Liver (tissue), 9 donors: ENCODE results near the gene LY86. TPM values are rescaled to one million over a fixed set of nuclear protein-coding genes. Genes with fewer than 3 reads are reported as not detected.
"Not testable (repeated sequence)": the region's sequence is repeated elsewhere in the genome, so short reads cannot be mapped to it uniquely, and the experiment has no call there.

Source experiments
- DNase-seq: peaks from one replicate; pipeline ENCODE4 v3.0.0-alpha.2; 2017; ENCODE audit warnings: low spot score
- H3K27ac ChIP-seq, 2 donors: one replicate each; pipeline ENCODE4 v1.7.0; 2013; ENCODE audit warnings: inconsistent platforms in 2 of 2, low read length in 2 of 2, control low read depth in 1 of 2, low read depth in 1 of 2, mild to moderate bottlenecking in 1 of 2
- H3K27me3 ChIP-seq, 4 donors: one replicate each; pipeline versions ENCODE4 v1.6.1 to v1.7.0; 2013; ENCODE audit warnings: low read length in 3 of 4, inconsistent platforms in 1 of 4, mild to moderate bottlenecking in 1 of 4, moderate library complexity in 1 of 4; ENCODE audit not compliant: control insufficient read depth in 4 of 4, insufficient read depth in 4 of 4
- H3K36me3 ChIP-seq, 4 donors: one replicate each; pipeline versions ENCODE4 v1.6.1 to v1.7.0; 2013; ENCODE audit warnings: low read length in 3 of 4, mild to moderate bottlenecking in 3 of 4, low read depth in 1 of 4, moderate library complexity in 1 of 4; ENCODE audit not compliant: control insufficient read depth in 4 of 4, insufficient read depth in 3 of 4
- H3K4me1 ChIP-seq, 4 donors: one replicate each; pipeline versions ENCODE4 v1.6.1 to v1.7.0; 2013; ENCODE audit warnings: low read length in 3 of 4, mild to moderate bottlenecking in 3 of 4, moderate library complexity in 1 of 4; ENCODE audit not compliant: control insufficient read depth in 4 of 4, insufficient read depth in 4 of 4
- H3K4me3 ChIP-seq, 3 donors: one replicate each; pipeline versions ENCODE4 v1.6.1 to v1.7.0; 2013; ENCODE audit warnings: low read length in 3 of 3, control low read depth in 1 of 3, low read depth in 1 of 3, mild to moderate bottlenecking in 1 of 3
- H3K9ac ChIP-seq, 2 donors: one replicate each; pipeline ENCODE4 v1.7.0; 2013; ENCODE audit warnings: low read length in 2 of 2, mild to moderate bottlenecking in 2 of 2, moderate library complexity in 2 of 2, control low read depth in 1 of 2, low read depth in 1 of 2
- H3K9me3 ChIP-seq, 4 donors: one replicate each; pipeline versions ENCODE4 v1.6.1 to v1.7.0; 2013; ENCODE audit warnings: low read length in 3 of 4; ENCODE audit not compliant: control insufficient read depth in 4 of 4
- ATF3 ChIP-seq: IDR thresholded peaks from 2 replicates; pipeline ENCODE4 v1.6.1; 2016; ENCODE audit warnings: antibody characterized with exemption
- EGR1 ChIP-seq, 2 donors: IDR thresholded peaks; 2 replicates each; pipeline ENCODE4 v1.6.1; 2016 to 2018; ENCODE audit warnings: antibody characterized with exemption in 2 of 2, low read depth in 2 of 2
- FOXA1 ChIP-seq: IDR thresholded peaks from 2 replicates; pipeline ENCODE4 v1.6.1; 2016; ENCODE audit warnings: antibody characterized with exemption
- FOXA2 ChIP-seq: IDR thresholded peaks from 2 replicates; pipeline ENCODE4 v1.6.1; 2016; ENCODE audit warnings: antibody characterized with exemption
- HNF4G ChIP-seq: IDR thresholded peaks from 2 replicates; pipeline ENCODE4 v1.6.1; 2016; ENCODE audit warnings: antibody characterized with exemption
- JUND ChIP-seq, 2 donors: IDR thresholded peaks; 2 replicates each; pipeline ENCODE4 v1.6.1; 2016; ENCODE audit warnings: antibody characterized with exemption in 2 of 2
- NR2F2 ChIP-seq: IDR thresholded peaks from 2 replicates; pipeline ENCODE4 v1.6.1; 2016; ENCODE audit warnings: antibody characterized with exemption
- RAD21 ChIP-seq, 2 donors: IDR thresholded peaks; 2 replicates each; pipeline ENCODE4 v1.6.1; 2016; ENCODE audit warnings: antibody characterized with exemption in 2 of 2, mild to moderate bottlenecking in 2 of 2
- REST ChIP-seq: IDR thresholded peaks from 2 replicates; pipeline ENCODE4 v1.6.1; 2016; ENCODE audit warnings: antibody characterized with exemption, mild to moderate bottlenecking
- RXRA ChIP-seq, 2 donors: IDR thresholded peaks; 2 replicates each; pipeline ENCODE4 v1.6.1; 2017 to 2018; ENCODE audit warnings: antibody characterized with exemption in 2 of 2, mild to moderate bottlenecking in 1 of 2
- YY1 ChIP-seq: IDR thresholded peaks from 2 replicates; pipeline ENCODE4 v1.6.1; 2016; ENCODE audit warnings: antibody characterized with exemption, mild to moderate bottlenecking
- WGBS: extraction: QIAGEN DNeasy Blood & Tissue Kit; methylation state at CpG from one replicate; pipeline ENCODE4 v1.1.7; 2013; 5-methylcytosine and 5-hydroxymethylcytosine counted together
- polyA plus RNA-seq, 2 donors: library from polyadenylated mRNA; stranded (reverse) in 1 of 2; unstranded in 1 of 2; fragments of 200-250 nt in 1 of 2; fragments of >200 nt in 1 of 2; fragmentation: Nextera tagmentation in 1 of 2; extraction: Ambion mirVana in 1 of 2; gene quantifications; one replicate each; pipeline versions ENCODE4 v1.2.1 to v1.2.3, GENCODE V29; 2013 to 2015
- total RNA-seq, 2 donors: library from RNA; depleted of rRNA; stranded (reverse); fragments of >200 nt; gene quantifications; one replicate each; pipeline ENCODE4 v1.2.3, GENCODE V29; 2014
- TF ChIP-seq, protein P1 (sequence below): IDR thresholded peaks from 2 replicates; pipeline ENCODE4 v1.6.1; 2016; ENCODE audit warnings: antibody characterized with exemption
- TF ChIP-seq, protein P2 (sequence below): IDR thresholded peaks from 2 replicates; pipeline ENCODE4 v1.6.1; 2016; ENCODE audit warnings: antibody characterized with exemption
- donor health status: healthy.
- donor health status: healthy.
- donor health status: healthy.
- donor health status: healthy.
- donor health status: healthy.

The LY86 gene
- total and polyA plus RNA-seq, 4 donors = 1.4 to 7.8 (median 3.7) TPM

DNA sequence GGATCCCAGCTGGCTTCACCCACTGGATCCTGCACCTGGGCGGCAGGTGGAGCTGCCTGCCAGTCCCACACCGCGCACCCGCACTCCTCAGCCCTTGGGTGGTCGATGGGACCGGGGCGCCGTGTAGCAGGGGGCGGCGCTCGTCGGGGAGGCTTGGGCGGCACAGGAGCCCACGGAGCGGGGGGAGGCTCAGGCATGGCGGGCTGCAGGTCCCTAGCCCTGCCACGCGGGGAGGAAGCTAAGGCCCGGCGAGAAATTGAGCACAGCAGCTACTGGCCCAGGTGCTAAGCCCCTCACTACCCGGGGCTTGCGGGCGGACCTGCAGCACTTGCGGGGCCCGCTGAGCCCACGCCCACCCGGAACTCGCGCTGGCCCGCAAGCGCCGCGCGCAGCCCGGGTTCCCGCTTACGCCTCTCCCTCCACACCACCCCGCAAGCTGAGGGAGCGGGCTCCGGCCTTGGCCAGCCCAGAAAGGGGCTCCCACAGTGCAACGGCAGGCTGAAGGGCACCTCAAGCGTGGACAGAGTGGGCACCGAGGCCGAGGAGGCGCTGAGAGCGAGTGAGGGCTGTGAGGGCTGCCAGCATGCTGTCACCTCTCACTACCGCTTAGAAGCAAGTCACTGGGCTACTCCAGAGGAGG is 18.0 kb downstream of the LY86 start:
- not testable (repeated sequence) for DNase-seq, H3K27me3 ChIP-seq, H3K4me1 ChIP-seq, H3K36me3 ChIP-seq, H3K4me3 ChIP-seq, H3K9me3 ChIP-seq, H3K9ac ChIP-seq, H3K27ac ChIP-seq
- whole genome bisulfite sequencing = 94% methylated on average over 47 of the region's 47 CpGs

DNA sequence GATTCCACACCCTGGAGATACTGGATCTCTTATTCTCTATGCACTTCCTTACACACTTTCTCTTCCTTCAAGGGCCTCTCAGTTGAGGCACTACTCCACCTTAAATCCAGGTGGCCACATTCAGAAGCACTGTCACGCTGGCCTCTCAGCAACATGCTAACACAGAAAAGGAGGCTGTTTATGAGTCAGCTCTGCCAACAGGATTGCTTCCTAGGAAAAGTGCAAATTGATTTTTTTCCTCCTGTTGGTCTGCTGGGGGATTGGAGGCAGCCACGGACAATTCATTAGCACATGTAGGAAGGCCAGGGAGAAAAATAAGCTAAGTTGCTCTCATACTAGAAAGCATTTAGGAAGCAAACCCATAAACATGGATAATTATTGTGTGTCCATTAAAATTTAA is 20.9 kb downstream of the LY86 start:
- no peak overlapping the region for H3K4me3 ChIP-seq
- DNase-seq = no peak
- H3K9me3 ChIP-seq = peaks cover 0 to 1% (median 0%) of the 10 kb centered on the region in 4 donors
- no peak overlapping the region for H3K9ac ChIP-seq
- no peaks in the 10 kb centered on the region for H3K27me3 ChIP-seq
- no peak overlapping the region for H3K27ac ChIP-seq
- H3K4me1 ChIP-seq = no peaks in the 10 kb centered on the region
- TF ChIP-seq RXRA (IDR thresholded peaks at IDR 0.05) = no peak
- TF ChIP-seq ATF3 = no peak
- no peak for TF ChIP-seq NR2F2
- TF ChIP-seq EGR1 (IDR thresholded peaks at IDR 0.05; ENCODE audit: low read depth in 2 of 2) = no peak
- TF ChIP-seq, protein P1, sequence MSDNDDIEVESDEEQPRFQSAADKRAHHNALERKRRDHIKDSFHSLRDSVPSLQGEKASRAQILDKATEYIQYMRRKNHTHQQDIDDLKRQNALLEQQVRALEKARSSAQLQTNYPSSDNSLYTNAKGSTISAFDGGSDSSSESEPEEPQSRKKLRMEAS = no peak
- no peak for TF ChIP-seq REST
- no peak for TF ChIP-seq FOXA1
- WGBS = 83% methylated on average over 2 of the region's 2 CpGs
- no peaks in the 10 kb centered on the region for H3K36me3 ChIP-seq

GRCh38 chr6:6610031-6610591 is 21.6 kb downstream of the LY86 start:
- Histone ChIP-seq H3K9ac (no peak overlapping the region), H3K27me3 (no peaks in the 10 kb centered on the region), H3K4me3 (no peak overlapping the region), H3K27ac (no peak overlapping the region), H3K36me3 (no peaks in the 10 kb centered on the region), H3K4me1 (no peaks in the 10 kb centered on the region), H3K9me3 (no peaks in the 10 kb centered on the region)
- TF ChIP-seq JUND (IDR thresholded peaks at IDR 0.05) (no peak), FOXA2 (no peak), EGR1 (IDR thresholded peaks at IDR 0.05; ENCODE audit: low read depth in 2 of 2) (no peak), YY1 (no peak), RAD21 (IDR thresholded peaks at IDR 0.05) (no peak), FOXA1 (no peak), REST (no peak), NR2F2 (no peak), HNF4G (no peak)
- TF ChIP-seq, protein P2, sequence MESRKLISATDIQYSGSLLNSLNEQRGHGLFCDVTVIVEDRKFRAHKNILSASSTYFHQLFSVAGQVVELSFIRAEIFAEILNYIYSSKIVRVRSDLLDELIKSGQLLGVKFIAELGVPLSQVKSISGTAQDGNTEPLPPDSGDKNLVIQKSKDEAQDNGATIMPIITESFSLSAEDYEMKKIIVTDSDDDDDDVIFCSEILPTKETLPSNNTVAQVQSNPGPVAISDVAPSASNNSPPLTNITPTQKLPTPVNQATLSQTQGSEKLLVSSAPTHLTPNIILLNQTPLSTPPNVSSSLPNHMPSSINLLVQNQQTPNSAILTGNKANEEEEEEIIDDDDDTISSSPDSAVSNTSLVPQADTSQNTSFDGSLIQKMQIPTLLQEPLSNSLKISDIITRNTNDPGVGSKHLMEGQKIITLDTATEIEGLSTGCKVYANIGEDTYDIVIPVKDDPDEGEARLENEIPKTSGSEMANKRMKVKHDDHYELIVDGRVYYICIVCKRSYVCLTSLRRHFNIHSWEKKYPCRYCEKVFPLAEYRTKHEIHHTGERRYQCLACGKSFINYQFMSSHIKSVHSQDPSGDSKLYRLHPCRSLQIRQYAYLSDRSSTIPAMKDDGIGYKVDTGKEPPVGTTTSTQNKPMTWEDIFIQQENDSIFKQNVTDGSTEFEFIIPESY = no peak
- WGBS = 87% methylated on average over 10 of the region's 10 CpGs
- no peak for DNase-seq
